HL-60/S4 treated with retinoic acid at 250 ng/mL for 4 days and 3 days (cell line): ENCODE data around the gene BTRC.

Source experiments
- in situ Hi-C: fragments of 300-500 bp; cut with MboI; formaldehyde crosslinking; loops from 2 replicates; pipeline ENCODE4 v1.7.0; 2022; ENCODE audit warnings: low sequenced_read_pairs

The BTRC gene

GRCh38 chr10:101441541-101442455 is 87.8 kb downstream of the BTRC start:
- in situ Hi-C loops: no loop called here

- in situ Hi-C loops: no loop called here
Measured at GRCh38 chr10:101442456-101442800, 88.5 kb downstream of the BTRC start.

GRCh38 chr10:101444058-101444898 is 90.3 kb downstream of the BTRC start:
- in situ Hi-C loops: no loop called here

DNA sequence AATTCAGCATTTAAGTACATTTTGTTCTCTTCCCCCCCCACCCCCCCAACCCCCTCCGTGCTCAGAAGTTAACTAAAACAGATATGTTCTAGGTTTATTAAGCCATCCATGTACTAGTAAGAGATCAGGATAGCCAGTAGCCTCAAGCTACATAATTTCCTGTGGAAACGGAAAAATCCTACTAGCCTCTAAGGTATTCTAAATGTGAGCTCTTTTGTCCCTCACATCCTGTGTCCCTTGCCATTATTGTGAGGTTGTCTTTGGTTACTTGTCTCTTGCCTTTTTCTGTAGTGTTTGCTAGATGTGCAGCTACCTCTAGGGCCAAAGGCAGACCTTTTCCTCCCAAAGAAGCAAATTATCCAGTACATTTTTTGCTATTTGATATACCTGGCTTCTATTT is 92.1 kb downstream of the BTRC start:
- in situ Hi-C loops: no loop called here

- in situ Hi-C loops: no loop called here
Measured at GRCh38 chr10:101446947-101447346, 93.0 kb downstream of the BTRC start.

GRCh38 chr10:101447477-101447876 is 93.5 kb downstream of the BTRC start:
- in situ Hi-C loops: no loop called here

GRCh38 chr10:101450277-101451080 is 96.5 kb downstream of the BTRC start:
- in situ Hi-C loops: no loop called here

- in situ Hi-C loops: no loop called here
Measured at GRCh38 chr10:101451261-101451660, 97.3 kb downstream of the BTRC start.

DNA sequence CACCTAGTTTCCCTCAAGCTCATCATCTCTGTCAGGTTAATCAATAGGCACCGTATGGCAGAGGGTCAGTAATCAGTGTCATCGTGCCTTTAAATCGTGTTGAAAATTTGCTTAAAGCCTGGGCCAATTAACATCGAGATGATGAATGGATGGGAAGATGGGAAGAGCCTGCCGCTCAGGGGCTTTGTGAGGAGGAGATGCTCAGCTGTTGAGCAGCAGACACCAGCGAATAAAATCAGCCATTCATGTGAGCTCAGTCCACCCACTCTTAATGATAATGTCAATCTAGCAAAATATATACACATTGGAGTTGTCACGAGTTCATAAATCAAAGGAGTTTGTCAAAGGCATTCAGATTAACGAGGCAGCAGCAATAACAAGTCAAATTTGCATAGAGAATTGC is 97.7 kb downstream of the BTRC start:
- in situ Hi-C loops: no loop called here

GRCh38 chr10:101452176-101452575 is 98.2 kb downstream of the BTRC start:
- in situ Hi-C loops: no loop called here

GRCh38 chr10:101452593-101452992 is 98.6 kb downstream of the BTRC start:
- in situ Hi-C loops: no loop called here

DNA sequence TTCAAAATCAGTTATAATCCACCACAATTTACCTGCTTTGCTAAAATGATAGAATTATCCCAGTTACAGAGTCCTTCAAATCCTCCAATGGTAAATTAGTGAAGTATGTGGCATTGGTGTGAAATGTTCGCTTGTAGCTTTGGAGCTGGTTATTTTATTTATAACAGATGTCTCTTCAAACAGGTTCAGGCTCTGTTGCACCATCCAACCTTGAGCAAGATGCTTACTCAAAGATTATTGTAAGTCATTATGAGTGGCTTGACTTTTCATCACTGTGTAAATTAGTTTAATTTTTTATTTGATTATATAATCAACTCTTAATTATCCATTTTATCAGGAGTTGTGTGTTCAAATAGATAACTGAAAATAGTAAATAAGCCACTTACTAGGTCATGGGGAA is 99.4 kb downstream of the BTRC start:
- in situ Hi-C loops: no loop called here

- in situ Hi-C loops: no loop called here
Measured at GRCh38 chr10:101453791-101454718, 100.1 kb downstream of the BTRC start.

GRCh38 chr10:101458869-101459268 is 104.9 kb downstream of the BTRC start:
- in situ Hi-C loops: no loop called here

GRCh38 chr10:101464082-101464481 is 110.1 kb downstream of the BTRC start:
- in situ Hi-C loops: no loop called here

- in situ Hi-C loops: no loop called here
Measured at GRCh38 chr10:101464599-101464998, 110.6 kb downstream of the BTRC start.

- in situ Hi-C loops: no loop called here
Measured at GRCh38 chr10:101466016-101466912, 112.3 kb downstream of the BTRC start.

DNA sequence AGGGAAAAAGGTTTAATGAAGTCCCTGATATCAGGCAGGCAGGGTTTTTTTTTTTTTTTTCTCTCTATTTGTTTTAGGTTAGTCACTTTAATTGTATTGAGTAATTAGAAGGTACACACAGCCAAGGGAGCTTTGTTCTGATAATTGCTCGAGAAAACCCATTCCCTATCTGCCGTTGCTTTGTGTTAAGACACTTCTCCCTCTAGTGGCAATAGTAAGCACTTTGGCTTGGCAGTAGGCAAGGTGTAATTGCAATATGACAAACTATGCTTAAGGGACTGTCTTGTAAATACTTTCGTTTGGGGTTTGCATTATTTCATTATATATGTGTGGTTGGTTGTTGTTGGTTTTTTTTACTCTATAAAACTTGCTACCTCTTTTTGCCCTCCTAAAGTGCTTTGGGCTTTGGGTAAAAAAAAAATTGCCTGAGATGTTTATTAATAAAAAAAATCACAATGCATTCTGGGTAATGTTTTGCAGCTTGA is 113.4 kb downstream of the BTRC start:
- in situ Hi-C loops: no loop called here

DNA sequence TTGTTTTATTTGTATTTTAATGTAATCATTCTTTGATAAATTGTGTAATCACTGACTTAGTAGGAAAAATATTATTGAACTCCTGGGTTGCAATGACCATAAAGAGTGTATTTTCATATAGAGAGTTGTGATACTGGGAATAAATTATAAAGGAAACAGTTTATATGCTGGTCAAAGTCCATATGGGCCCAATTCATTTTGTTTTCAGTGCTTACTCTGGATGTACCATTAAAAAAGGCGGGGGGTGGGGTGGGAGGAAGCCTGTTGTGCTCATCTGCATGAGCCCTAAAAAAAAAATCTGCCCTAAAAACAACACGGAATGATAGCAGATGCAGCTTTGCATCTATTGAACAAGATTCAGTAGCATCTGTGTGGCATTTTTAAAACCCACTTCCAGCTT is 114.2 kb downstream of the BTRC start:
- in situ Hi-C loops: no loop called here
